Measurements from ENCODE around the gene MOV10L1. TPM values are rescaled to one million over a fixed set of nuclear protein-coding genes. Genes with fewer than 3 reads are reported as not detected.

Gene MOV10L1
- total and polyA plus RNA-seq, 9 of the 15 experiments (the other 6 are each of a cell fraction or from before 2014, with no cell fraction given) = 0.06 to 0.43 (median 0.15) TPM

DNA sequence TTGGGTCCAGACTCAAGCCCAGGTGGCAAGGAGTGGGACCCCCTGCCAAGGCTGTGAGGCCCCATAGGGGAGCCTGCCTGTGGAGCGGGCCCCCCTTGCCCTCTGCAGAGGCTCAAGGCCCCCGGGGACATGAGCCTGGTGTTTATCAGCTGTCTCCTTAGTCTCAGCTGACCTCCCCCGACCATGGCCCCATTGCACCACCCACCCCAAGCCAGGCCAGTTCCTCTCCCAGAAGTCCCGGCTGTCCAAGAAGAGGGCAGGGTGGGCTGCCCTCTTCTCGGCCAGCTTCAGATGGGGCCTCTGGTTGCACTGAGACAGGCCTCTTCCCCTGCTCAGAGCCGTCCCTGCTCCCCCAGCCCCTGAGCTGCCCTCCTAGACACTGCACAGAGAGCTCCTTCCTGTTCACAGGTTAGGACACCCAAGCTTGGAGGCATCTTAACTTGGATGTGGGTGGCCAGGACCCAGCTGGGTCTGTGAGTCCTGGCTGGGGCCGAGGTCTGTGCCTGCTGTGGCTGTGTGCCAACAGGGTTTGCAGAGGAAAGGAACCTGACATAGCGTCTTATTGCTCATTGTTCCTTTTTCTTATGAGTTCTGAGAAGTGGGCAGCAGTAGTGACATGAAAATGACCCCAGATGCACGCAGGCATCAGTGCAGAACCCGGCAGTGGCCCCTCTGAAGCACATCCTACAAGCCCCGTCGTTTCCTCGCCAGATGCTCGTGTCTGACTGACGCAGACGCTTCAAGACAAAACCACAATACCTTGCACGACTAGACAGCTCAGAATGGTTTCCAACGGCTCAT is 101.3 kb downstream of the MOV10L1 start:
- Histone ChIP-seq H3K27me3 (ENCODE audit: control insufficient read depth in 2 of 2, insufficient read depth in 2 of 2, low read length in 2 of 2) (no peaks in the 10 kb centered on the region), H3K27ac (ENCODE audit: extremely low read depth, low read depth, low read length) (peak overlapping the region; percentile 79), H3K4me2 (ENCODE audit: insufficient read depth, low read length) (peak overlapping the region; percentile 70), H3K9me1 (ENCODE audit: control insufficient read depth, insufficient read depth, low read length) (peaks cover 7% of the 10 kb centered on the region), H3K9me3 (replicated peaks; ENCODE audit: control insufficient read depth, insufficient read depth, low read depth, low read length) (no peaks in the 10 kb centered on the region), H2AFZ (ENCODE audit: low read depth, low read length) (no peak overlapping the region), H3K36me3 (ENCODE audit: control insufficient read depth, insufficient read depth, low read length) (peaks cover 53% of the 10 kb centered on the region; the same call in 2 of the 3 replicates), H3K9ac (ENCODE audit: insufficient read depth in 1 of 2, low read depth in 2 of 2, low read length in 2 of 2) (peak overlapping the region; percentile 79 to 93), H3K4me3 (peak overlapping the region; percentile 47), H4K20me1 (replicated peaks; ENCODE audit: control insufficient read depth, insufficient read depth, low read length) (peaks cover 8% of the 10 kb centered on the region), H3K79me2 (ENCODE audit: control insufficient read depth, insufficient read depth, low read length) (peaks cover 63% of the 10 kb centered on the region), H3K4me1 (replicated peaks in 1 of 2; ENCODE audit: control insufficient read depth in 2 of 2, insufficient read depth in 2 of 2, low read length in 2 of 2) (peaks cover 20 to 76% of the 10 kb centered on the region in 2 experiments)
- DNase-seq (ENCODE audit: extremely low read depth in 1 of 4, low spot score in 3 of 4) (no peak), FAIRE-seq (no peak), ATAC-seq (0 out of 3 replicates have a peak, but pooled peaks have one; percentile 7)
- 70% methylated on average over 17 of the region's 18 CpGs for WGBS (ENCODE audit: insufficient coverage, low coverage, missing lambda C conversion rate)
- TF ChIP-seq TFAM (CRISPR knock-in tag; conservative IDR thresholded peaks at IDR 0.05) = no peak
- peak; percentile 24; the same call in 1 of the 2 replicates for TF ChIP-seq ELF1 (tag; IDR thresholded peaks at IDR 0.05)
- no peak for TF ChIP-seq RBM14 (IDR thresholded peaks at IDR 0.05; ENCODE audit: borderline replicate concordance, insufficient read depth, low read depth, low read length)
- TF ChIP-seq RFX1 (IDR thresholded peaks at IDR 0.05) = no peak
- peak; percentile 30; the same call in 1 of the 2 replicates for TF ChIP-seq ZBTB7A (IDR thresholded peaks at IDR 0.05; ENCODE audit: borderline replicate concordance, control insufficient read depth, low read depth, low read length)
- TF ChIP-seq SRSF9 (IDR thresholded peaks at IDR 0.05; ENCODE audit: borderline replicate concordance, low read depth, low read length) = no peak
- ChIA-PET CTCF (ENCODE audit: low intra/inter-chr PET ratio) (no interaction called here), POLR2A (interaction anchor here (0.7 kb wide), 2 partner anchors 280 to 331 kb away, joined by 3 to 4 read pairs; no protein-coding TSS in a partner anchor)
- in situ Hi-C loops (cut with MboI) (no loop called here), intact Hi-C loops (cut with micrococcal nuclease) (no loop called here)
- BruUV-seq (replicated peaks) = no TSS peak

Data from K562 (cell line).